B cell (primary cell): ENCODE data around the gene TOGARAM2. TPM values are rescaled to one million over a fixed set of nuclear protein-coding genes. Genes with fewer than 3 reads are reported as not detected.

Experiments
- ATAC-seq: fragments of 200-7000 bp; cut with Tn5 transposase; one replicate; pipeline ENCODE4 v1.10.0; 2021; ENCODE audit warnings: low read depth, mild to moderate bottlenecking, moderate number of reproducible peaks, moderate library complexity
- CTCF ChIA-PET: fragments of 350-600 bp; sonication (Branson Sonifier 250); formaldehyde crosslinking; loops from one replicate; lab custom pipeline; 2021; ENCODE audit warnings: antibody characterized with exemption, inconsistent platforms; lab: Charles Lee
- POLR2A ChIA-PET: fragments of 350-600 bp; sonication (Branson Sonifier 250); formaldehyde crosslinking; loops from one replicate; lab custom pipeline; 2021; ENCODE audit warnings: antibody characterized with exemption; lab: Charles Lee
- DNase-seq: peaks from one replicate; pipeline ENCODE4 v3.0.0; 2013
- H2AFZ ChIP-seq: 2 replicates; pipeline ENCODE4 v1.6.1; 2012; ENCODE audit warnings: mild to moderate bottlenecking, low read depth, low read length; ENCODE audit not compliant: insufficient read depth, poor library complexity, severe bottlenecking
- H3K27ac ChIP-seq, 2 donors: 1 replicate in 1 of 2; 2 replicates in 1 of 2; pipeline ENCODE4 v1.5.1; 2012 to 2013; ENCODE audit warnings: low read length in 2 of 2, mild to moderate bottlenecking in 2 of 2, moderate library complexity in 1 of 2
- H3K27me3 ChIP-seq, 4 experiments: fragments of 200-600 bp in 1 of 4; sonication (generic) in 1 of 4; replicated peaks in 1 of 4; 1 replicate in 2 of 4; 2 replicates in 2 of 4; pipeline versions ENCODE4 v1.6.1 to v1.7.0; 2013 to 2016; ENCODE audit warnings: low read length in 3 of 4, mild to moderate bottlenecking in 2 of 4, mixed read lengths in 1 of 4, moderate library complexity in 1 of 4; ENCODE audit not compliant: insufficient read depth in 4 of 4, control insufficient read depth in 3 of 4; ENCODE audit errors: control extremely low read depth in 1 of 4
- H3K36me3 ChIP-seq, 2 experiments: replicated peaks in 1 of 2; 1 replicate in 1 of 2; 2 replicates in 1 of 2; pipeline versions ENCODE4 v1.6.1 to v1.7.1; 2013; ENCODE audit warnings: low read length in 1 of 2; ENCODE audit not compliant: insufficient read depth in 2 of 2, control insufficient read depth in 1 of 2; ENCODE audit errors: control extremely low read depth in 1 of 2, extremely low read depth in 1 of 2
- H3K4me1 ChIP-seq, 2 donors: fragments of 200-600 bp in 1 of 2; sonication (generic) in 1 of 2; 1 replicate in 1 of 2; 2 replicates in 1 of 2; pipeline versions ENCODE4 v1.5.1 to v1.6.1; 2013 to 2017; ENCODE audit warnings: low read length in 2 of 2; ENCODE audit not compliant: control insufficient read depth in 2 of 2, insufficient read depth in 2 of 2
- H3K4me2 ChIP-seq: replicated peaks from 2 replicates; pipeline ENCODE3; 2012; ENCODE audit warnings: mild to moderate bottlenecking, low read depth, low read length; ENCODE audit not compliant: poor library complexity, severe bottlenecking
- H3K4me3 ChIP-seq, 5 experiments: fragments of 200-600 bp in 1 of 5; sonication (generic) in 1 of 5; 1 replicate in 3 of 5; 2 replicates in 2 of 5; pipeline versions ENCODE4 v1.5.1 to v1.7.0; 2011 to 2016; ENCODE audit warnings: low read length in 4 of 5, mild to moderate bottlenecking in 4 of 5, low read depth in 2 of 5, control low read depth in 1 of 5, moderate library complexity in 1 of 5; ENCODE audit not compliant: insufficient read depth in 1 of 5; ENCODE audit errors: control extremely low read depth in 1 of 5, extremely low read depth in 1 of 5
- H3K79me2 ChIP-seq: fragments of 200-600 bp; sonication (generic); one replicate; pipeline ENCODE4 v1.6.0; 2016; ENCODE audit warnings: low read length; ENCODE audit not compliant: control insufficient read depth, insufficient read depth
- H3K9ac ChIP-seq: fragments of 200-600 bp; sonication (generic); 2 replicates; pipeline ENCODE4 v1.6.1; 2017; ENCODE audit warnings: mild to moderate bottlenecking, low read length, moderate library complexity
- H3K9me3 ChIP-seq, 3 donors: one replicate each; pipeline versions ENCODE4 v1.6.1 to v1.7.1; 2013; ENCODE audit warnings: low read length in 2 of 3; ENCODE audit not compliant: control insufficient read depth in 2 of 3, insufficient read depth in 1 of 3; ENCODE audit errors: control extremely low read depth in 1 of 3
- H4K20me1 ChIP-seq: 2 replicates; pipeline ENCODE4 v1.6.0; 2012; ENCODE audit warnings: mild to moderate bottlenecking, low read length; ENCODE audit not compliant: insufficient read depth, control insufficient read depth, poor library complexity, severe bottlenecking
- H3K27ac Mint-ChIP-seq: one replicate; pipeline ENCODE4 v1.8.0; 2021; ENCODE audit warnings: mixed read lengths
- H3K27me3 Mint-ChIP-seq: one replicate; pipeline ENCODE4 v1.8.0; 2021; ENCODE audit warnings: mixed read lengths
- H3K4me1 Mint-ChIP-seq: one replicate; pipeline ENCODE4 v1.8.0; 2021; ENCODE audit warnings: mixed read lengths
- H3K4me3 Mint-ChIP-seq: one replicate; pipeline ENCODE4 v1.8.0; 2021; ENCODE audit warnings: mixed read lengths
- H3K9me3 Mint-ChIP-seq: one replicate; pipeline ENCODE4 v1.8.0; 2022; ENCODE audit warnings: mixed read lengths; ENCODE audit not compliant: insufficient read depth
- CTCF ChIP-seq: fragments of 200-600 bp; IDR thresholded peaks from one replicate; pipeline ENCODE4 v1.8.0; 2022; ENCODE audit warnings: antibody characterized with exemption, mild to moderate bottlenecking
- EZH2 ChIP-seq: IDR thresholded peaks from 2 replicates; pipeline ENCODE4 v1.6.1; 2012; ENCODE audit warnings: borderline replicate concordance, low read depth, mild to moderate bottlenecking, moderate library complexity, low read length; ENCODE audit not compliant: insufficient read depth, poor library complexity, severe bottlenecking
- WGBS: methylation state at CpG from one replicate; pipeline ENCODE4 v1.1.5; 2013; ENCODE audit warnings: missing lambda C conversion rate; ENCODE audit not compliant: insufficient coverage; 5-methylcytosine and 5-hydroxymethylcytosine counted together
- intact Hi-C: fragments of 100-400 bp; cut with micrococcal nuclease; formaldehyde crosslinking; loops from one replicate; pipeline ENCODE4 v1.10.0; 2022
- polyA plus RNA-seq: library from polyadenylated mRNA; depleted of rRNA; stranded (reverse); fragments of >200 nt; gene quantifications from 2 replicates; pipeline ENCODE4 v1.2.3, GENCODE V29; 2012
- total RNA-seq, 2 donors: library from RNA; stranded (reverse); fragments of 120-200 nt in 1 of 2; gene quantifications; 1 replicate in 1 of 2; 2 replicates in 1 of 2; pipeline versions ENCODE4 v1.2.3 to v1.2.4, GENCODE V29; 2013 to 2022

TOGARAM2 gene
- total and polyA plus RNA-seq, 2 donors (not counting 1 experiment from before 2014, with no cell fraction given), result 0.25 to 0.61 TPM

GRCh38 chr2:28994679-28995078 is 13.6 kb downstream of the TOGARAM2 start:
- DNase-seq (no peak), ATAC-seq (no peak)
- ChIA-PET CTCF (no interaction called here), POLR2A (no interaction called here)
- intact Hi-C loops, result no loop called here
- no peaks in the 10 kb centered on the region for H3K36me3 ChIP-seq
- H3K79me2 ChIP-seq, result no peaks in the 10 kb centered on the region
- H3K4me3 Mint-ChIP-seq, result no peak overlapping the region
- peaks cover 18% of the 10 kb centered on the region for H3K27me3 Mint-ChIP-seq
- H3K9me3 Mint-ChIP-seq, result no peaks in the 10 kb centered on the region
- no peaks in the 10 kb centered on the region for H3K4me1 Mint-ChIP-seq
- H3K4me2 ChIP-seq, result no peak overlapping the region
- H3K27ac Mint-ChIP-seq, result no peak overlapping the region
- no peak overlapping the region for H3K27ac ChIP-seq
- no peaks in the 10 kb centered on the region for H3K9me3 ChIP-seq
- H2AFZ ChIP-seq, result no peak overlapping the region
- WGBS, result 82% methylated on average over 4 of the region's 7 CpGs
- H3K27me3 ChIP-seq, result peaks cover 0 to 5% (median 0%) of the 10 kb centered on the region in 4 experiments
- no peak for TF ChIP-seq CTCF
- no peak for TF ChIP-seq EZH2
- H3K9ac ChIP-seq, result no peak overlapping the region
- H4K20me1 ChIP-seq, result no peaks in the 10 kb centered on the region
- H3K4me1 ChIP-seq, result no peaks in the 10 kb centered on the region
- H3K4me3 ChIP-seq, result no peak overlapping the region

DNA sequence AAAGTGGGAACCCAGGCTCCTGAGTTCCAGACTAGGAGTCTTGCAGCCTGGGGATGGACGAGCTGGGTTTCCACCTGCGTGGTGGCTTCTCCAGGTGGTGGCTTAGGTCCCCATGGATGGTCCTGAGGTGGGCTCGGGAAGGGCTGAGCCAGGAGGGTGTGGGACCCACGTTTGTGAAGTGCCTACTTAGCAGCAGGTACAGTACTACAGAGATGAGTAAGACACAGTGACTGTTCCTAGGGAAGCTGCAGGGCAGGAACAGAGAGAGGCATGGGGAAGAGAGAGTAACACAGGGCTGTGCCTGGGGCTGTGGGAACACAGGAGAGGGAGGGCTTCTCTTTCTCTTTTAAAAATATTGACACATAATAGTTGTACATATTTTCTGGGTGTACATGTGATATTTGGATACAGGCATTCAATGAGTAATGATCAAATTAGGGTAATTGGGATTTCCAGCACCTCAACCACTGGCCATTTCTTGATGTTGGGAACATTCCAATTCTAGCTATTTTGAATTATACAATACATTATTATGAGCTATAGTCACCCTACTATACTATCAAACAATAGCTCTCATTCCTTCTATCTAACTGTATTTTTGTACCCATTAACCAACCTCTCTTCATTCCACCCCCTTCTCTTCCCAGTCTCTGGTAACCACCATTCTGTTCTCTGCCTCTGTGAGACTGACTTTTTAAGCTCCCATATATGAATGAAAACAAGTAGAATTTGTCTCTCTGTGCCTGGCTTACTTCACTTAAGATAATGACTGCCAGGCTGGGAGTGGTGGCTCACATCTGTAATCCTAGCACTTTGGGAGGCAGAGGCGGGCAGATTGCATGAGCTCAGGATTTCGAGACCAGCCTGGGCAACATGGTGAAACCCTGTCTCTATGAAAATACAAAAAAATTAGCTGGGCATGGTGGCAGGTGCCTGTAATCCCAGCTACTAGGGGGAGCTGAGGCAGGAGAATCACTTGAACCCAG is 15.0 kb downstream of the TOGARAM2 start:
- Histone ChIP-seq H2AFZ (no peak overlapping the region), H3K4me3 (no peak overlapping the region), H3K9me3 (no peaks in the 10 kb centered on the region), H3K27me3 (peaks cover 0 to 5% (median 0%) of the 10 kb centered on the region in 4 experiments), H3K9ac (no peak overlapping the region), H3K4me1 (peaks cover 7 to 11% of the 10 kb centered on the region in 2 donors), H3K4me2 (no peak overlapping the region), H4K20me1 (no peaks in the 10 kb centered on the region), H3K27ac (no peak overlapping the region), H3K36me3 (no peaks in the 10 kb centered on the region), H3K79me2 (no peaks in the 10 kb centered on the region)
- intact Hi-C loops, result no loop called here
- ChIA-PET CTCF (interaction anchor here (0.7 kb wide), 1 partner anchor 1151 kb away, joined by 4 read pairs; the partner anchor contains the start of gene YPEL5), POLR2A (interaction anchor here (0.6 kb wide), 1 partner anchor 52 kb away, joined by 6 read pairs; no protein-coding TSS in a partner anchor)
- Mint-ChIP-seq H3K4me1 (peaks cover 10% of the 10 kb centered on the region), H3K9me3 (no peaks in the 10 kb centered on the region), H3K27ac (no peak overlapping the region), H3K27me3 (peaks cover 18% of the 10 kb centered on the region), H3K4me3 (no peak overlapping the region)
- TF ChIP-seq CTCF (no peak), EZH2 (no peak)
- ATAC-seq (no peak), DNase-seq (no peak)
- WGBS, result 71% methylated on average over 6 of the region's 6 CpGs
